H7 (cell line): Measurements from ENCODE around the gene PPIAL4G. TPM values are rescaled to one million over a fixed set of nuclear protein-coding genes. Genes with fewer than 3 reads are reported as not detected.
"Not testable (repeated sequence)": the region's sequence is repeated elsewhere in the genome, so short reads cannot be mapped to it uniquely, and the experiment has no call there.

Source experiments
- DNase-seq: peaks from one replicate; pipeline ENCODE4 v3.0.0; 2012
- H3K27me3 ChIP-seq: 2 replicates; pipeline ENCODE4 v1.6.0; 2011; ENCODE audit warnings: mild to moderate bottlenecking, low read length; ENCODE audit not compliant: control insufficient read depth, insufficient read depth
- H3K36me3 ChIP-seq: replicated peaks from 2 replicates; pipeline ENCODE4 v1.5.1; 2011; ENCODE audit warnings: low read length; ENCODE audit not compliant: control insufficient read depth, insufficient read depth
- H3K4me3 ChIP-seq: 2 replicates; pipeline ENCODE4 v1.5.1; 2011; ENCODE audit warnings: low read depth, mild to moderate bottlenecking, control low read depth, low read length, moderate library complexity; ENCODE audit not compliant: insufficient read depth
- total RNA-seq: library from RNA; depleted of rRNA; stranded (reverse); fragments of >200 nt; shearing (Covaris generic); gene quantifications from 2 replicates; pipeline ENCODE4 v1.2.3, GENCODE V29; 2014; rRNA removed

Gene PPIAL4G
- 0.03 TPM in 1 of 2 replicates, not detected in the other for total RNA-seq

GRCh38 chr1:148483029-148483428 lies at the start of gene PPIAL4G:
Gene PPIAL4G (minus strand): TSS chr1:148483302. CDS start chr1:148483252, 50 bp downstream.
- H3K36me3 ChIP-seq, H3K4me3 ChIP-seq, DNase-seq, H3K27me3 ChIP-seq: not testable (repeated sequence)

DNA sequence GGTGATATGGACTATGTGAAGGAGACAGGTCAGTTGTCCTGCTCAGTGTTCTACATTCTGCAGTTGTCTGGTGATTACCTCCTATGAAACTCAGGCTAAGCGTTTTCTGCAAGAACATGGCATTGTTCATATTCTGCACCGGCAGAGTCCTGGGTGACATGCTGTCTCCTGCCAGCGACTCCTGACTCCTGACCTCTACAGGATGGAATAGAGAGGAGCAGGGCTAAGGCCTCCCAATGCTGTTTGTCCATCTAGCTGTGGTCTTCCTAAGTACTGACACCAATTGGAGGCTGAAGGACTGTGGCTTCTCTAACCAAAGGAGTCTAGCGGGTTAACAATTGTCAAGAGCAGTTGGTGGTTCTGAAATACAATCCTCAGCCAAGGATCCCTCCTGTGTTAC lies 49.1 kb upstream of the PPIAL4G start:
- H3K4me3 ChIP-seq, H3K36me3 ChIP-seq, H3K27me3 ChIP-seq, DNase-seq: not testable (repeated sequence)

GRCh38 chr1:148529101-148529567 lies 46.0 kb upstream of the PPIAL4G start:
- H3K4me3 ChIP-seq, result peak overlapping the region; percentile 12
- H3K36me3 ChIP-seq, DNase-seq, H3K27me3 ChIP-seq: not testable (repeated sequence)

DNA sequence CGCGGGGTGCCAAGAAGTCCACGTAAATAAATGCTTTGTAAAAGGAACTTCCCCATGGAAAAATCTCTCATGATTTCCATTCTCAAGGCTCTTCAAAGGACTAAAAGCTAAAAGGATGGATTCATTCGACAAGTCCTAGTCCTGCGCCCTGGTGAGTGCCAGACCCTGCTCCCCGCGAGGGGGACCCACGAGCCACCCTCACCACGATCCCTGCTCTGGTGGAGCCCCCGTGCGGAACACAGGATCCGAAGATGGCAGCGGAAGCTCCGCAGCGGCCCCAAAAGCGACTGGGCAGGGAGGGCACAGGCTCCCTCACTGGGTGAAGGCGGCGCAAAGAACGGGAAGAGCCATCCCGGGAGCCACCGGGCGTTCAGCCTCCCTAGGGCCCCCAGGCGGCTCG lies 45.5 kb upstream of the PPIAL4G start:
- not testable (repeated sequence) for H3K4me3 ChIP-seq, H3K27me3 ChIP-seq, DNase-seq, H3K36me3 ChIP-seq

GRCh38 chr1:148526587-148526986 lies 43.5 kb upstream of the PPIAL4G start:
- not testable (repeated sequence) for H3K27me3 ChIP-seq, H3K4me3 ChIP-seq, H3K36me3 ChIP-seq, DNase-seq

GRCh38 chr1:148523205-148524144 lies 40.4 kb upstream of the PPIAL4G start:
- not testable (repeated sequence) for H3K36me3 ChIP-seq, H3K4me3 ChIP-seq, H3K27me3 ChIP-seq, DNase-seq

GRCh38 chr1:148522561-148523204 lies 39.6 kb upstream of the PPIAL4G start:
- not testable (repeated sequence) for H3K36me3 ChIP-seq, H3K27me3 ChIP-seq
- H3K4me3 ChIP-seq, result peak overlapping the region; percentile 27
- peak; percentile 76 for DNase-seq

DNA sequence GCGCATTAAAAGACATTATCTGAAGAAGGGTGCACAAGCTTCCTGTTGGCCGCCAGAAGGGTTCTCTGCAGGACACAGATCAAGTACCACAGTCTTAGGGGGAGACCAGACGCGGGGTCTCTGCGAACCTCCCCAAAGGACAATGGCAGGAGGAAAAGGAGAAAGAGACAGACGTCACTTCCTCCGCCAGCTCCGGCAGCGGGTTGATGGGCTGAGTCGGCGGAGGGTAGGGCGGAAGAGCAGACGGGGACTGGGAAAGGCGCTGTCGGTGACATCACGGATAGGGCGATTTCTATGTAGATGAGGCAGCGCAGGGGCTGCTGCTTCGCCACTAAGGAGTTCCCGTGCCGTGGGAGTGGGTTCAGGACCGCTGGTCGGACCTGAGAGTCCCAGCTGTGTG lies 39.0 kb upstream of the PPIAL4G start:
- H3K27me3 ChIP-seq, H3K4me3 ChIP-seq, H3K36me3 ChIP-seq, DNase-seq: not testable (repeated sequence)

DNA sequence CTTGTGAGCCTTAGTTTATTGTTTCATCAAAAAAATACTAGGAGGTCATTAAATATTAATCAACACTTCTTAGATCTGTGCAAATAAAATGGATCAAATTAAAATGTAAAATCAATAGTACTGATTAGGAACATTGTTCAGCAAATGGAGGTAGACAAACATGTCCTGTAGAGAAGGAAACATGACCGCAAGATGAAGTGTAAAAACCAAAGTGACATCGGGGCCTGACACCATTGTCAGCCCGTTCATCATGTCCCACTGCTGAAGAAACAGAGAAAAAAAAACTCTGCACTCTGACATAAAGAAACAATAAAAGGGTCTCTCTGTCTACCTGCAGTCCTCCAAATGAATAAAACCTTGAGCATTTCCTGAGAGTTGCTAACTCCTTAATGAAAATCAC lies 31.2 kb upstream of the PPIAL4G start:
- H3K36me3 ChIP-seq, DNase-seq, H3K27me3 ChIP-seq, H3K4me3 ChIP-seq: not testable (repeated sequence)

- H3K36me3 ChIP-seq, H3K27me3 ChIP-seq, H3K4me3 ChIP-seq, DNase-seq: not testable (repeated sequence)
These were observed 29.6 kb upstream of the PPIAL4G start for GRCh38 chr1:148512571-148513184.

- H3K27me3 ChIP-seq, DNase-seq, H3K36me3 ChIP-seq, H3K4me3 ChIP-seq: not testable (repeated sequence)
These were observed 10.8 kb upstream of the PPIAL4G start for GRCh38 chr1:148493933-148494332.

- not testable (repeated sequence) for H3K4me3 ChIP-seq, DNase-seq, H3K27me3 ChIP-seq, H3K36me3 ChIP-seq
These were observed 2.0 kb downstream of the PPIAL4G start for GRCh38 chr1:148481134-148481533.

DNA sequence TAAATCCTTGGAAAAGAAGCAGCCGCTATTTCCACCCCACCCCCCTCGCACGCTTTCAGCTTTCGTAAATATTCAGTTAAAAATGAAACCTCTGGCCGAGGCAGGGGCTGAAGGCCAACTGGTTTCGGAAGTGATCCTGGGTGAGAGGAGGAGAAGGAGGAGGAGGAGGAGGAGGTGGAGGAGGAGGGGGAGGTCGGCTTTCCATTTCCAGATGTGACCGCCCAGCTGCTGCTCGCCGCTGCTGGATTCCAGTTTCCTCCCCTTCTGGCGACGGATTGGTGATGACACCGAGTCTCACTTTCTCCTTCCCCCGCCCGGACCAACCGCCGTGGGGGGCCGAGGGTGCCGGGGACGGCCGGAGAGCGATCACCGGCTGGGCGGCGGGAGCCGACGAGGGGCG lies 23.4 kb downstream of the PPIAL4G start:
- not testable (repeated sequence) for H3K27me3 ChIP-seq, H3K36me3 ChIP-seq, DNase-seq
- peak overlapping the region; percentile 53; the same call in 1 of the 2 replicates for H3K4me3 ChIP-seq

- not testable (repeated sequence) for H3K27me3 ChIP-seq, H3K36me3 ChIP-seq
- peak overlapping the region; percentile 53 for H3K4me3 ChIP-seq
- peak; percentile 20 for DNase-seq
These were observed 24.1 kb downstream of the PPIAL4G start for GRCh38 chr1:148458901-148459581.
